GM21786 (cell line): Measurements from ENCODE around the gene GDF7.

ENCODE experiments used
- ATAC-seq: cut with Tn5 transposase; IDR thresholded peaks from one replicate; pipeline ENCODE4 v1.9.1; 2021; ENCODE audit not compliant: unreplicated experiment

GDF7 gene

GRCh38 chr2:20672201-20672951 is 5.4 kb downstream of the GDF7 start:
- no peak for ATAC-seq

GRCh38 chr2:20673686-20674308 is 6.9 kb downstream of the GDF7 start:
- no peak for ATAC-seq

- no peak for ATAC-seq
These were observed 7.5 kb downstream of the GDF7 start for GRCh38 chr2:20674309-20674965.

- no peak for ATAC-seq
These were observed 8.2 kb downstream of the GDF7 start for GRCh38 chr2:20674974-20675679.

GRCh38 chr2:20675701-20676352 is 8.9 kb downstream of the GDF7 start:
- peak; percentile 51 for ATAC-seq

- ATAC-seq, result peak; percentile 38
These were observed 9.6 kb downstream of the GDF7 start for GRCh38 chr2:20676353-20677215.

GRCh38 chr2:20677301-20678085 is 10.5 kb downstream of the GDF7 start:
- ATAC-seq, result peak; percentile 19

- ATAC-seq, result no peak
These were observed 11.1 kb downstream of the GDF7 start for GRCh38 chr2:20678086-20678395.

- ATAC-seq, result no peak
These were observed 11.8 kb downstream of the GDF7 start for GRCh38 chr2:20678780-20679179.

GRCh38 chr2:20680744-20681375 is 13.9 kb downstream of the GDF7 start:
- ATAC-seq, result no peak

- no peak for ATAC-seq
These were observed 15.4 kb downstream of the GDF7 start for GRCh38 chr2:20682167-20682920.

- no peak for ATAC-seq
These were observed 17.7 kb downstream of the GDF7 start for GRCh38 chr2:20684581-20685063.

- no peak for ATAC-seq
These were observed 20.4 kb downstream of the GDF7 start for GRCh38 chr2:20687260-20687832.

GRCh38 chr2:20689428-20690264 is 22.7 kb downstream of the GDF7 start:
- ATAC-seq, result no peak

- no peak for ATAC-seq
These were observed 24.3 kb downstream of the GDF7 start for GRCh38 chr2:20691076-20691734.

- ATAC-seq, result no peak
These were observed 25.1 kb downstream of the GDF7 start for GRCh38 chr2:20692081-20692480.
